GM19395 (cell line): ENCODE results near the gene PCDHGC5.

Experiments
- ATAC-seq: cut with Tn5 transposase; IDR thresholded peaks from one replicate; pipeline ENCODE4 v1.9.1; 2021; ENCODE audit warnings: mild to moderate bottlenecking, moderate library complexity; ENCODE audit not compliant: unreplicated experiment

The PCDHGC5 gene

DNA sequence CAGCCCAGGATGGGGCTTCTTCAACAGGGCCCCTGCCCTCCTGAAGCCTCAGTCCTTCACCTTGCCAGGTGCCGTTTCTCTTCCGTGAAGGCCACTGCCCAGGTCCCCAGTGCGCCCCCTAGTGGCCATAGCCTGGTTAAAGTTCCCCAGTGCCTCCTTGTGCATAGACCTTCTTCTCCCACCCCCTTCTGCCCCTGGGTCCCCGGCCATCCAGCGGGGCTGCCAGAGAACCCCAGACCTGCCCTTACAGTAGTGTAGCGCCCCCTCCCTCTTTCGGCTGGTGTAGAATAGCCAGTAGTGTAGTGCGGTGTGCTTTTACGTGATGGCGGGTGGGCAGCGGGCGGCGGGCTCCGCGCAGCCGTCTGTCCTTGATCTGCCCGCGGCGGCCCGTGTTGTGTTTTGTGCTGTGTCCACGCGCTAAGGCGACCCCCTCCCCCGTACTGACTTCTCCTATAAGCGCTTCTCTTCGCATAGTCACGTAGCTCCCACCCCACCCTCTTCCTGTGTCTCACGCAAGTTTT, 23.6 kb downstream of the PCDHGC5 start:
- ATAC-seq: no peak

DNA sequence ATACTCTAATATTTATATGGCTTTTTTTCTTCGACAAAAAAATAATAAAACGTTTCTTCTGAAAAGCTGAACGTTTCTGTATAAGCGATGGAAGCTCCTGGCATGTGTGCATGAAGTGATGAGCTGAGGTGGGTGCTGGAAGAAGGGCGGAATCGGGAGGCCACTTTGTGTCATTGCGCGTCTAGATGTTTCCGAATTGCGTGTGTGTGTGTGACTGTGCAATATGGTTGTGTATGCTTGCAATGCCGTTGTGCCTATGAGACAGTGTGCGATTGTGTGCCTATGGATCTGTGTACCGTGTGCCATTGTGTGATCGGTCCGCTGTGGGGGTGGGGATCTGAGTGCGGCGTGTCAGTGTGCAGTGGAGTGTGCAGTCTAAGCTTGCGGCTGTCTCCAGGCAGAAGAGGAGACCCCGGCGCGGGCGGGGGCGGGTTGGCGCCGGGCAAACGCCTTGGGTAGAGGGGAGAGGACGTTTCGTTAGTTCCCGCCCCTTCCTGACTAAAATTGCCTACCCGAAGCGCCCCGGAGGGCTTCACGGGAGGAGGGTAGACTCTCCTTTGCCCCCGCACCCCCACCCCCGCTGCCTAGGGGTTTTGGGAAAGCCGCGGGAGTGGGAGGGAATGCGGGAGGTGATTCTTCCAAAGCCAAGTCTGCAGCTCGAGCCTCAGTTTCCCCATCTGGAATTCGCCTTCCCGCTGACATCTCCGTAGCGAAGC, 24.2 kb downstream of the PCDHGC5 start:
- ATAC-seq: no peak

DNA sequence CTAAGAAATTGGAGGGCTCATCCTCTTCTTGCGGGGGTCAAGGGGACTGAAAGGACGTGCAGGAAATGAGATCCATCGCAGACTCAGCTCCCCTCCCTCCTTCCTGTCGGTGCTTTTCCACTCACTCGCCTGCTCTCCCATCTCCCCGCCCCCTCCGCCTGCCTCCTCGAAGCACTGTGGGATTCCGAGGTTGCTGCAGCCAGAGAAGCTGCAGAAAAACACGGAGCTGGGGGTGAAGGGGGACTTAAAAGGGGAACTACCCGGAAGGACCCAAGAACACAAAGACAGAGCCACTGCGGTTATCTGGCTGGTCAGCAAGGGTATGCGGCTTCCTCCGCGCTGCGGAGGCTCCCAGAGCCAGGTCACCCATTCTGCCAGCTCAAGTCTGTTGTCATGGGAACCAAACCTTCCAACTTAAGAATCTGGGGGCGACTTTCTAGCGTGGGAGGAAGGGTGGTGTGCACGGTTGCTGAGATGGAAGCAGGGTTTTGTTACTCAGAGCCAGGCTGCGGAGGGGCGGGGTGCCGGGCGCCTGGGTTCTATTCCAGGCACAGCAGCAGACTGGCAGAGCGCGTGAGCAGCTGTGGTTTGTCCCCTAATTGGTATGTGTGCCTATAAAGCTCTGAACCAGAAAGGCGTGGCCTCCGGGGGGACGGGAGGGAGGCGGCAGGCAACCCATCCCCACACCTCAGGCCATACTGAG, 24.9 kb downstream of the PCDHGC5 start:
- ATAC-seq: peak; percentile 23

DNA sequence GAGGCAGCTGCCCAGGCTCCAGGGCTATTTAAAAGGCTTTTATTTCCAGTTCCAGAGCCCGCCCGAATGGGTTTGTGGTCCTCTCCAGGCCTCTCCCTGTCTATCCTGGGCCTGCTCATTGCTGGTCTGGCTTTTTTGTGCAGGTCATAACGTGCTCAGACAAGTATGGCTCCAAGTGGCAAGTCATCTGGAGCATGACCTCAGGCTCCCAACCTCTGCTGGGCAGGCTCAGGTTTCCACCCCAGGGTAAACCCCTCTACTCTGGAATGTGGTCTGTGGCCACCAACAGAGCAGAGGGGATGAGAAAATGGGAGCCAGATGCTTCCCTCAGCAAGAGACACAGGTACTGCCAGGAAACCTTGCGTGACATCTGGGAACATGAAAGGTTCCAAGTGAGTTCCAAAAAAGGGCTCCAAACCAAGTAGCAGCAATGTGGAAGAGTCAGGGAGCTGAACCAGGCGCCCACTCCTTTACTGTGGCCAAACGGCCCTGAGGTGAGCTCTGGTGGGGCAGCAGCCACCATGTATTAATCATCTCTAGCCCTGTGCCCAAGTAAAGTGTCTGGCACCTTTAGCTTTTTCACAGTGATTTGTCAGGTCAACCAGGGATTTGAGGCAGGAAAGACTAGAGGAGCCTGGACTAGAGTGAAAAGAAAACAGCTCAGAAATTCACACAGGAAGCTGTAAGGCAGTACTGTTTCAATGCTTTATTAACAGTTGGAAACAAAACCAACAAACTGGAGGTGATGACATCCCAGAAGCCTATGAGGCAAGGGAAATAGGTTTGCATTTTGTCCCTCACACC, 25.7 kb downstream of the PCDHGC5 start:
- no peak for ATAC-seq

DNA sequence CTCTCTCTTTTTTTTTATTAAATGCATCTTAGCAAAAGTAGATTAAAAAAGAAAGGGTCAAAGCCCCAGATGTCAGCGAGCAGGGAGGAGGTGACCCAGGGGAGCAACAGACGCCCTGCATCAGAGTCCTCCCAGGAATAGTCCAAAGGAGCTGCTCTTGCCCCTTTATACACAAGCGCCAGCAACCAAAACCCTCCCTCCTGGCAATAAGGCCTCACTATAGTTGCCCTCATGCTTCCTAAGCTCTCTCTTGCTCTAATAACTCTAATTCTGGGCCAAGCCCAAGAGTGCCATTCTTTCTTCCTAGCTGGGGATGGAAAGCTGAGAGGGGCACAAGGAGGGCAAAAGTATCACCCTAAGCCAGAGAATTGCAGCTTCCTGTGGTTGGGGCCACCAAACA, 26.3 kb downstream of the PCDHGC5 start:
- ATAC-seq: no peak

DNA sequence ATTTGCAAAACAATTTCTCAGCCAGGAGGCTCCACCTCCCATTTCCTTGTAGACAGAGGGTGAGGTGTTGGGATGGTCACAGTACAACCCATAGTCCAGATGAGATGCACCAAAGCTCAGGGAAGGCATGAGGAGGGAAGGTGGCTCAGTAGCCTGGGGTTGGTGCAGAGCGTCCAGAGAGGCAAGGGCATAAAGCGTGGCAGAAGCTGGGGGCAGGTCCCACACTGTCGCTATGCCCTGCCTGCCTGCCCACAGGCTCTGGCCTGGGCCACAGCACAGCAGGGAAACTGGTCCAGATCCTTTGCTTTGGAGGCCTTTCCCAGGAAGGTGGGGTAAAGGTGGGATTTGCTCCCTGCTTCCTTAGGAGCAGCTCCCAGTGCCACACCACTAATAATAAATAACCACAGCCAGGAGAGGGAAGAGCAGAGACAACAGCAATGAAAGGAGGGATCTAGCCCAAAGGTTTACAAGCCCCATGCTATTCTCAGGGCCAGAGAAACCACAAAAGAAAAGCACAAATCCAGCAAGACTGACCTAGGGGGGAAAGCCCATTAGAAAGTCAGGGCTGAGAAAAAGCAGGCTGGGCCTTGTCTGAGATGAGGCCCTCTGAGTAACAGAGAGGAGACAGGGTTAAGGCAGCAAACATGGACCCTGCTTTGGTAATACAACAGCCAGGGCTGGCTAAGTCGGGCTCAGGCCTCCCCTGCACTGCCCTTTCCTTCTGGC, 27.2 kb downstream of the PCDHGC5 start:
- no peak for ATAC-seq

DNA sequence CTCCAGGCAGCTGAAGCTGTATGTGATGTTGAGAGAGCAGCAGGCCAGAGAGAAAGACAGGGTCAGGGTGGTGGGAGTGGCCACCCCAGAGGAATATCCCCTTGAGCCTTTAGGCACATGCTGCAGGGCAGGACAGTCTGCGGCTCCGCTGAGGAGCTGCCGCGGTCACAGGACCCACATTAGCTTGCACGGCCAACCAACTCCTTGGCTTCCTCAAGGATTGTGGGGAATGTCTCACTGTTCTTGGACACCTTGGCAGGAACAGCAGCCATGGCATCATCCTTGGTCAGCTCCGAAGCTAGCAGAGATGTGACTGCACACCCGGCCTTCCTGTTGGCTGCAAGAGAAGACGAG, 27.8 kb downstream of the PCDHGC5 start:
- no peak for ATAC-seq

DNA sequence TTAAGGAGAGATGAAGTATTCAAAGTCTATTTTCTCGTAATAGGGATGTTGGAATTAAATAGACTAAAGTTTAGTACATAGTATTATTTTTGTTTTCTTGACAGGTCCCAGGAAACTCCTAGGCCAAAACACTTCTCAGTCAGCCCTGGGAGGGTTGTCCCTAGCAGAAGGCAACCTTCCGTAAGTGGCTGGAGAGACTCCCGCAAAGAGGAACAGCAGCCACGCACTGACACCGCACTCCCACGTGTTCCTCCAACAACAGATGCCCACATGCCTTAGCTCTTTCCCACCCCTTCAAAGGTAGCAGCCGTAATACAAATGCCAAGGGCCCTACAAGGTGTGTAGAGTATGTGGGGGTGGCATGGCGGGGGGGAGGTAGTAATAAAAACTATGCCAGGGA, 28.4 kb downstream of the PCDHGC5 start:
- no peak for ATAC-seq

DNA sequence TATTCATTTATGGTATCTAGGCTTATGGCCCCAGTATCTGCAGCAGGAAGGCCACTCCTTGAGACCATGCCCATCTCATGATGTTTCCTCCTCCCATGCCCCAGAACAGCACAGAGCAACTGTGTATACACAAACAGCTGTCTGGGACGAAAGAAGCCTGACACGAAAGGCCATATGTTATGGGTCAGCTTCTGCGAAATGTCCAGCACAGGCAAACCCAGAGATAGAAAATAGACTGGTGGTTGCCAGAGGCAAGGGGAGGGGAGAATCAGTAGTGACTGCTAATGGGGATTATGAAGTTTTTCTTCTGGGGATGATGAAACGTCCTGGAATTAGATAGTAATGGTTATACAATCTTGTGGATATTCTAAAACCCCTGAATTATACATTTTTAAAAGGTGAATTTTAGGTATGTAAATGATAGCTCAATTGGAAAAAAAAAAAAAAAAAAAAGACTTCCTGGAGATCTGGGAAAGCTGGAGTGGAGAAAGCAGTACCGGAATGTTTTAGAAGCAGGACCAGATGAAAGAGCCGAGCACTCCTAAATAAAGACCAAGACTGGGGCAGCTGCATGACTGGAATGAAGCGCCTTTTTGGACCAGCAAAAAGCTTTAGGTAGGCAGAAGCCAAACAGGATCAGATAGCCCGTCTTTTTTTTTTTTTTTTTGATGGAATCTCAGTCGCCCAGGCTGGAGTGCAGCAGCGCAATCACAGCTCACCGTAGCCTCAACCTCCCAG, 29.2 kb downstream of the PCDHGC5 start:
- no peak for ATAC-seq

DNA sequence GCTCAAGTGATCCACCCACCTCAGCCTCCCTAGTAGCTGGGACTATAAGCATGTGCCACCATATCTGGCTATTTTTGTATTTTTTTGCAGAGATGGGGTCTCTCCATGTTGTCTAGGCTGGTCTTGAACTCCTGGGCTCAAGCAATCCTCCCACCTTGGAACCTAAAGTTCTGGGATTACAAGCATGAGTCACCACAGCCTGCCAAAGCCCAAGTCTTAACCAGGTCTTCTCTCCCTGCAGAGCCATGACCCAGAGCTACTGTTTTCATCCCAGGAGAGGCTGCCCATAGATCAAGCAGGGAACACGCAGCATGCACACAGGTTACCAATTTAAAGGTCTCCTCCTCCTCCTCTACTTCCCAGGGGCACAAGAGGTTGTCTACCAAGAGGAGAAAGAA, 29.7 kb downstream of the PCDHGC5 start:
- ATAC-seq: no peak

DNA sequence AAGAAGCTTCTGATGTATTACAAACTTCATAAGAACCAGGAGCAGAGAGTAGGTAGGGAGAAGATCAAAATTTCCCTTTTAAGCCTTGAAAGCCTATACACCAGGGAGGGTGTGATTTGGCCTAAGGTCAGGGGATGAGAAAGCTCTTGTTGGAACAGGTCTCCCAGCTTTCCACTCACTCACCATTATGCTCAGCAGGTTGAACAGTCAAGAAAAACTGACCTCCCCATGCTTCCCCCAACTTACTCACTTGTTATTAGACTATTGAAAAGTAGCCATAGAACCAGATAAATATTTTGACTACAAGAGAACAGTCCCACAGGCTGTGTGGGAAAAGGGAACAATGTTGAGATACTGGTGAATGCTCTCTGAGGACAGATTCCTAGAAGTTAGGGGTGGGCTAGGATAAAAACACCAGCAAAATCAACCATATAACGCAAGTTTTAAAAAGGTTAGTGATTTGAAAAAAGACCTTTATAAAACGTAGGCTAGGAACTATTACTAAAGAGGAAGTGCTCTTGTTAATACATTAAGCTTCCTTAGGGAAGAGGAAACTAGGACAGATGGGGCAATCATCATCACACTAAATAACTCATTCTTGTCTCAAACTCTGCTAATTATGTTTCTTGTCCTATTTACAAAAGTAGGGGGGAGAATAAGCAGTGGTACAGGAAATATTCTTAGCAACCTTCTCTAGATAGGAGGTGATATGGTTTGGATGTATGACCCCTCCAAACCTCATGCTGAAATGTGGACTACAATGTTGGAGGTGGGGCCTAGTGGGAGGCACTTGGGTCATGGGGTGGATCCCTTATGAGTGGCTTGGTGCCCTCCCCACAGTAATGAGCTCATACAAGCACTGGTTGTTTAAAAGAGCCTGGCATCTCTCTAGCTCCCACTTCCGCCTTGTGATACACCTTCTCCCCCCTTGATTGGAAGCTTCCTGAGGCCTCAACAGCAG, 31.0 kb downstream of the PCDHGC5 start:
- no peak for ATAC-seq

DNA sequence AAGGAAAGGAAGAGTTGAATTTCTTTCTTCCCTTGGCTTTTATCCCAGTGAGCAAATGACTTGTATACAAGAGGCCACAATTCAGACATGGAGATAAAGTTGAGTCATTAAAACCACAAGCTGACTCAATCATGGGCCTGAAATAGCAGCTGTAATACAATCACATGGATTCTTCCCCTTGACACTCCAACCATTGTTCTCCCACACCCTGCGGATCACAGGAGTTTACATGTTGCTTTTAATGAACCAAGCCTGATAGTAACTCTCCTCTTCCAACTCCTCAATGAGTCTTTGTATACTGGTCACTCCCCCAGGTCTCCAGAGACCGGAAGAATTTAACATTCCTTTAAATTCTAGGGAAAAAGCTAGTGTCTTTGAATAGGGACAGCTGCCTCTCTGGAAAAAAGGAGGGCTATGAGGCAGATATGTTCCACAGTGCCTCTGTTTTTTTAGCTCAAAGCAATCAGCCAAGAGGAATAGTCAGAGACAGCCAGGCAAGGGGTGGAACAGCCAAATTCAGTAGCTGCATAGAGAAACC, 32.4 kb downstream of the PCDHGC5 start:
- no peak for ATAC-seq

DNA sequence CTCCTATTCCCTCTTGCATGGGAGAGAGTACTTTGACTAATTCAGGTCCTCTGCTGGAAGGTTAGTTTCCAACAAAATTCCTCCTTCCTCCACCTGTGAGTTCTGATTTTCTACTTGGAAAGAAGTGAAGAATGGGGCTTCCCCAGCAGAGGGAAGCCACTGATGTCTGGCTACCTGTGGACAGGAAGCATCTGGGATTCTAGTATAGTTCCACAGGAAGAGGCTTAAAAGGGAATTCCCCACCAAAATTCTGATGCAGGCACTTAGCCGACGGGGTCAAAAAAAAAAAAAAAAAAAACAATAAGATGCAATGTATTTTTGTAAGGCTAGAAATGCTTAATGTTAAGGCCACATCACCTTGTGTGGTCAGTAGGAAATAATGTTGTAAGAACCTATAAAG, 33.4 kb downstream of the PCDHGC5 start:
- no peak for ATAC-seq

DNA sequence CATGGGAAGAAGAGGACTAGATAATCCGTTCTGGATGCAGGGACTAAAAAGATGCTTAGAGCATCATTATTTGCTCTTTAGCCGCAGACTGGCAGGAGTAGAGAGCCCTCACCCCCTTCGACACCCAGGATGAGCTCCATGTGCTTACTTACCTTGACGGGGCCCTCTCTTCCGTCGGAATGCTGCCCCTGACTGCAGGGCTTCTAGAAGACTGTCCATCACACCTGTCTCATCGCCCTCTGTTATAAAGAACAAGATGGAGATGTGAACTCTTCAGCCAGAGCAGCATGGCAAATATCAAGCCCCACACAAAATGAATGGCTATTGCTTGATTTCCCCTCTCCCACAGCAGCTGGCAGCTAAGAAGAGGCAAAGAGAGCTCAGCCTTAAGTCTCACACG, 35.1 kb downstream of the PCDHGC5 start:
- ATAC-seq: no peak

DNA sequence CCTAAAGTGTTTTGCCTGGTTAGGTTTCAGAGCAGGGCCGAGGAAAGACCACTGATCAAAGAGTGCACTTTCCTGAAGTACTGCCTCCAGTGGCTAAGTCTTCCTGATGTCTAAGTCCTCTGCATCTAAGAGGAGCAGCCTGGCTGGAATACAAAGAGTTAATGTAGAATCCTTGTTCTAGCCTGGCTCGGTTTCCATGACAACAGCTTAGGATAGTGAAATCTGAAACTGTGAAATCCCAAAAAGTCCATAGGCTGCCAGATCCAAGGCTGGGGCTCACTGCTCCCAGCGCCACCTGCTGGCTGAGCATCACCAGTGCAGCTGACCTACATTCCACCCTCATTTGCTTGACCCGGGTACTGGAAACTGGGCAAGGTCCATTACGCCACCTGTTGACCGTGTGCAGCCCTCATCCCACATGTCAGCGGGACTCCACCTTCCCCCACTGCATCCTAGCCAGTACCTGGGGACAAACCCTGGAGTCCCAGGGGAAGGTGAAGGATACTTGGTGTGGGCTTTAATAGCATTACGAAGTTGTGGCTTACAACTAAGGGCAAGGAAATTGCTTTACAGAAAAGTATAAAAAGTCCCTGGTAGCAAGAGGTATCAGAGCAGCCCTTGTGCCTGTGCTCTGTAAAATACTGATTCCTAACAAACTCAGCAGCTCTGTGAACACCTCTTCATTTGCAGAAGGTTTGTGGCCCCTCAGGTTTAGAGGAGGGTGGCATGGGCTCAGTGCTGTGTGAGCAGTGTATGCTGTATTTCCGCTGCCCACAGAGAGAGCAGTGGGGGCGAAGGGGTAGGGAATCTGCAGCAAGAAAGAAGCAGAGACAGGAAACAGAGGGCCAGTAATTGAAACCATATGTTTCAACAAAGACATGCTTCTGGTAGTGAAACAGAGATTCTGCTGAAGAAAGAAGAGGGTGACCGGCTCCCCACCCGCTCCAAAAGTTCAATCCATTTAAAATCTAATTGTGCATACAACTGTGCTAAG, 36.0 kb downstream of the PCDHGC5 start:
- ATAC-seq: peak; percentile 73

DNA sequence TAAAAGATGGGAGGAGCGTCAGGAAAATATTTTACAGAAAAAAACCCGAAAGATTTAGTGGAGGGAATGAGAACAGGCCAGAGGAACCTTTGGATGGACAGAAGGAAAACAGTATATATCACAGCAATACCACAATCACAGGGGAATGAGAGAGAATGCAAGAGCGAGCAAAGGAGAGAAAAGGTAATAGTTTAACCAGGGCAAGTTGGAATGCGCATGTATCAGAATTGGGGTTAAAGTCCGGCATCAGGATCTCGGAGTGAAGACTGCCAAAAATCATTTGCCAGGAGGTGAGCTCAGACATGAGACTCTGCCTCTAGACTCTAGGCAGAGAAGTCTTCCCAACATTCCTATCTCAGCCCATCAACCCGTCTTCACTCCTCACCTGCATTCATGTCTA, 36.8 kb downstream of the PCDHGC5 start:
- ATAC-seq: no peak

DNA sequence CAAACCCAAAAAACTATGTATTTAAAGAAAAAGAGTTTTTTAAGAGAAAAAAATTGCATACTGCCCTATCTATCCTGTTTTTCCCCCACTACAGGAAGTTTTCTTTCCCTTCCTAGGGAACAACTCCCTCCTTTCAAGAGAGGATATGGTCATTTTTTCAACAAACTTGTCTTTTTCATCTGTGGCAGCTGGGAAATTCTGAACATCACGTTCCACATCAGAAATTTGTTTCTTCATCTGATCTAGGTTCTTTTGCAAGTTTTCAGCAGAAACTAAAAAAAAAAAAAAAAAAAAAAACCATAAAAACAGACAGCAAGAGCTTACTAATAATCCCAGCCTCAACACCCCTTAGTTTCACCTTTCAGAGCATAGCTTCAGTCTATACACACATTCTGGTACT, 38.5 kb downstream of the PCDHGC5 start:
- ATAC-seq: no peak
